GM18508 (cell line): Measurements from ENCODE around the gene GRM7.
"Not testable (repeated sequence)": the region's sequence is repeated elsewhere in the genome, so short reads cannot be mapped to it uniquely, and the experiment has no call there.

Source experiments
- ATAC-seq: cut with Tn5 transposase; IDR thresholded peaks from one replicate; pipeline ENCODE4 v1.9.1; 2021; ENCODE audit warnings: moderate number of reproducible peaks; ENCODE audit not compliant: insufficient read depth, unreplicated experiment

The GRM7 gene

GRCh38 chr3:6860954-6861624 lies at the start of gene GRM7:
TSS of gene GRM7 (plus strand) at chr3:6861115.
- ATAC-seq: no peak

DNA sequence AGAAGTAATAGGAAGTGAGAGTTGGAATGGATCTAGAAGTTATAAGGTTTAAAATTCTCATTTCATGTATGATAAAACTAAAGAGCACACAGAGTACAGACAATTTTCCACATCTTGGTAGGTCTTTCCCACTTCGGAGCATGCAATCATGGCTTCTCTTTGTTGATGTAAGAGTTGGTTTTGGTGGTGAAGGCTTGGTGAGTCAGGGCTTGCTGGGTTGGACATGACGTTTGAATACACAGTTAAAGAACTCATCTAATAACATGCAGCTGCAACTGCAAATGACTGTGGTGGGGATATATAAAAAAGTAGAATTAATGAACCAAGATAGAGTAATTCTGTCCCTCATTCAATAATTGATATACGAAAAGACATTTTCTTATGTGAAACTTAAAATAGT lies 39.5 kb upstream of the GRM7 start:
- no peak for ATAC-seq

DNA sequence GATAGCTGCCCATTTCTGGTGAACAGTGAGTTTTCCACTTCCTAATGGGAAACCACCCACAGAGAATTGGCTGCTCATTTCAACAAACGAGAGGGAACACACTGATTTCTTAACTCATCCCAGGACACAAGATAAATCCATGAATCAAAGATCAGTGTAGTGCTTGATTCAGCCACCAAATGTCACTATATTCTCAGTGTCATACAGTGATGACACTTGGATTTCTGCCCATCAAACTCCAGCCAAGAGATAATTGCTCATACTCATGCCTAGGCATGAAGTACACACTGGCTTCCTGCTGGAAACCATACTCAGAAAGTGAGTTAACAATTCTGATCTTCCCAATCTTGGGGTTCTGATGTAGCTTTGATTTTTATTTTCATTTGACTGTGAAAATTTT lies 35.4 kb upstream of the GRM7 start:
- no peak for ATAC-seq

GRCh38 chr3:6827453-6827852 lies 33.5 kb upstream of the GRM7 start:
- ATAC-seq: no peak

- ATAC-seq: no peak
Measured at GRCh38 chr3:6844723-6845122, 16.2 kb upstream of the GRM7 start.

- ATAC-seq: no peak
Measured at GRCh38 chr3:6854184-6854583, 6.7 kb upstream of the GRM7 start.

DNA sequence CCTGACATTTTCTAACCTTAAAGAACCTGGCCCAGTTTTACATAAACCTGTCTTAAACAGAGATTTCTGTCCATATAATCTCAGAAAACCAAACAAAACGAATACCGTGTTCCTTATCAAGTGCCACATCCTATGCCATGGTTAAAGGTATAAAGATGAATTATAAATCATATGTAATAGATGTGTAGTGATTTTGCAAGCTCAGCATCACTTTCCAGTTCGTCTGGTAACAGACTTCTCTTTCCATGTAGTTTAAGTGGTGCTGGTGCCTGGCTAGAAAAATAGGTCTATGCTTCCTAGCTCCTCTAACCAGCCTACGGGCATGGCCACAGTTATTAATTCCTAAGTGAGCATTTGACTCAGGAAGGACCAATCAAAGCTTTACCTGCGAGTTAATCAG lies 3.4 kb upstream of the GRM7 start:
- no peak for ATAC-seq

DNA sequence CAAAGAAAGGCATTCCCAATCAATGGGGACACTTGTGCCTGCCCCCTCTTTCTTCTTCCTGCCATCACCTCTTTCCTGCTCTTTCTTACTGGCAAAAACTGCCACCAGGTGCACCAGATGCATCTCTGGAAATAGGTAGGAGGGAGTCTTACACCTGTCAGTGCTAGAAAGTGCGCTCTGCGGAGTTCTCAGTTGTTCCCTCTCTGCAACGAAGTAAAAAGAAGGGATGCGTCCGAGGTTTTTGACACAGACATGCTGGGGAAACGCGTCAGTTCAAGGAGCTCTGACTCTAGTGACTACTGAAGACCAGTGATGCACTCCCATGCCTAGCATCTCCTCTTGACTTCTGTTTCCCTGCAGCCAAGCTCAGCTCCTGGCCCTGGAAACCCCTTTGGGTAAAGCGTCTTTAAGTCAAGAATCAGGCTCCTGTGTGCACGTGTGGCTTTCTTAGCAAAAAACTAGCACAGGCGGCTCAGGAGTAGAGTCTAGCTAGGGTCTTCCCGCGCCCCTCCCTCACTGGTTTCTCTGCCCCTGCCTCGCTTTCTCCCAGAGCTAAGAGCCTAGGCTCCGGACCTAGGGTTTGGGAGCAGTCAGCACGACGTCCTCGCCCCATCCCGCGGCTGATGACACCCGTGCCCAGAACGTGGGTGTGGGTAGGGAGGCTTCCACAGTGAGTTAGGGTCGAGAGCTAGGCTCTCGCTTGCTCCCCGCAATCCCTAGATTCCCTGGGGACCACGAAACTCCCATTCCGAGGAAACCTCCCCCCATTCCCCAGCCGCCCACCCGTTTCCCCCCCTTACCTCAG lies 564 bp upstream of the GRM7 start:
- no peak for ATAC-seq

DNA sequence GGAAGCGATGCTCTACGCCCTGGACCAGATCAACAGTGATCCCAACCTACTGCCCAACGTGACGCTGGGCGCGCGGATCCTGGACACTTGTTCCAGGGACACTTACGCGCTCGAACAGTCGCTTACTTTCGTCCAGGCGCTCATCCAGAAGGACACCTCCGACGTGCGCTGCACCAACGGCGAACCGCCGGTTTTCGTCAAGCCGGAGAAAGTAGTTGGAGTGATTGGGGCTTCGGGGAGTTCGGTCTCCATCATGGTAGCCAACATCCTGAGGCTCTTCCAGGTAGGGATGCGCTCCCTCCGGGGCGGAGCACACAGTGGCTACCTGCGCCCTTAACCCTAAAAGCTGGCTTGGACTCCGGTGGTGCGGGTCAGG lies 698 bp downstream of the GRM7 start:
- no peak for ATAC-seq

- no peak for ATAC-seq
Measured at GRCh38 chr3:6862041-6862879, 1.3 kb downstream of the GRM7 start.

DNA sequence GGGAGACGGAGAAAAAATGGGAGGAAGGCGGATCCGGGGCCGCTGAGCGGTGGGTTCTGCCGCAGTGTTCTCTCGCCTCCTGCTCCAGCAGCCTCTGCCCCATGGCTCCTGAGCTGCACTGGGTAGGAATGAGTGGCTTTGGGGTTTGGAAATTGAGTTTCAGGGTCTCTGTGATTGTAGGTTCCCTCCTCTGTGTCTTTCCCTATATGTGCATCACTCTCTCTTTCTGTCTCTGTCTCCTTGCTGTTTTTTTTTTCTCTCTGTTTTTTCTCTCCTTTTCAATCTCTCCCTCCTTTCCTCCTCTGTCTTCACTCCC lies 1.9 kb downstream of the GRM7 start:
- no peak for ATAC-seq

GRCh38 chr3:6867269-6867668 lies 6.4 kb downstream of the GRM7 start:
- no peak for ATAC-seq

DNA sequence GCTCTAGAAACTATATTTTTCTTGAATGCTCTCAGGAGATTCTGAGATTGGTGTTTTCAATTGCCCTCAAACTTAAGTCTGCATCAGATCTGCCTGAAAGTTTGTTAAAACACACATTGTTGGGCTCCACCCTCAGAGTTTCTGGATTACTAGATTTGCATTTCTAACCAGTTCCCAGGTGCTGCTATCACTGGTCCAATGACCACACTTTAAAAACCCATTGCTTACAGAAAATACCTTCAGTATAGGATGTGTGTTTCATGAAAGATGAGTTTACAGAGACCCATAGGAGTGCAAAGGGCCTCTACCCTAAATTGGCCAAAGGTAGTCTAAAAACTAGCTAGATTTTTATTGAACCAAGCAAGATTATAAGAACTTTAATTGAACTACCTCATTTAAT lies 17.8 kb downstream of the GRM7 start:
- ATAC-seq: no peak

DNA sequence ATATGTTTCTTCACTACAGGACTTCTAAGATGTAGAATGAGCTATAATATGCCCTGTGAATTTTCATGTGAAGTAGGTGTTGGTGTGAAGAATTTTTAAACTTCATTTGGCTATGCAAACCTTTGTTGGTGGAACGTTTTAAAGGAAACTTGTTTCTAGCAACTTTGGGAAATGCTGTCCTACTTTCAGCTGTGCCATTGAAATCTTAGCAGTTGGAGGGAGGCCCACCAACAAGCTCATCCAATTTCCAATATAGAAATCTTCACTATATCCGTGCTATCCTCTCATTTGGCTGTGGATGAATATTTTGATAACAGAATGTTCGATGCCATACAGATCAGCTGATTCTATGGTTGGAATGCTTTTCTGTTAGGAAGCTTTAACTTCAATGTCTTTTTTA lies 51.3 kb downstream of the GRM7 start:
- no peak for ATAC-seq

DNA sequence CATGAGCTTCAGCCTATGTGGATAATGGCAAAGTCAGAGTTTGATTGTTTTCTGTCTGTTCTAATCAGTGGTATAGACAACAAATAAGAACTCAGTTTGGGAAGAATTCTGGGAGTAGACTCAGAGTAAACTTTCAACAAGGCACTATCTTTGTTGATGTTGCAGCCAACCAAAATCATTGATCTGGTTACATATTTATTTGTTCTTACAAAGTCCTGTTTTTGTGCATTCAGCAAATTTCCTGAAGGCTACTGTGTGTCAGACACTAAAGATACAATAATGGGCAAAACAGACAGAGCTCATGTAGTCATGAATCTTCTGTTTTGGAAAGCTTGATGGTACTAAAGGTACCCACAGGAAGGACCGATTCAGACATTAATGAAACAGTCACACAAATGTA lies 55.0 kb downstream of the GRM7 start:
- no peak for ATAC-seq

GRCh38 chr3:6921066-6921465 lies 60.2 kb downstream of the GRM7 start:
- ATAC-seq: no peak

GRCh38 chr3:6921876-6922275 lies 61.0 kb downstream of the GRM7 start:
- no peak for ATAC-seq

GRCh38 chr3:6928064-6928463 lies 67.1 kb downstream of the GRM7 start:
- ATAC-seq: no peak

DNA sequence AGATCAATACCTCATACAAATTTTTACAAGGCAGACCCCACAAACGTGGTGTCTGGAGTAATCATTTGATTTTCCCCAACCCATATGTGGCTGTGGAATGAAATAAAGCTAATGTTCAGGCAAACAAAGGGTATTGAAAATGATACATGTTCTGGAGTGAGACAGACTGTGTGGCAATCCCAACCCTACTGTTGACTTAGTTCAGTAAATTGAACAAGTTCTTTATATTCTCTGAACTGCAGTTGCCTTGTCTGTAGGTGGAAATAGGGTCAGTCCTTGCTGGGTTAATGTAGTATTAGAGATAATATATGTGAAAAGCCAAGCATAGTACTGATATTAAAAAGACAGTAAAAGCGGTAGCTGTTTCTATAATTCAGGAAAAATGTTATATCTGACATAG lies 69.0 kb downstream of the GRM7 start:
- no peak for ATAC-seq

- not testable (repeated sequence) for ATAC-seq
Measured at GRCh38 chr3:6935418-6935817, 74.5 kb downstream of the GRM7 start.

GRCh38 chr3:6935970-6936369 lies 75.1 kb downstream of the GRM7 start:
- ATAC-seq: no peak
